GM04503 (cell line): ENCODE results near the gene USP30.

Experiments
- DNase-seq: peaks from one replicate; pipeline ENCODE4 v3.0.0-alpha.2; 2012; ENCODE audit warnings: low read depth

The USP30 gene

DNA sequence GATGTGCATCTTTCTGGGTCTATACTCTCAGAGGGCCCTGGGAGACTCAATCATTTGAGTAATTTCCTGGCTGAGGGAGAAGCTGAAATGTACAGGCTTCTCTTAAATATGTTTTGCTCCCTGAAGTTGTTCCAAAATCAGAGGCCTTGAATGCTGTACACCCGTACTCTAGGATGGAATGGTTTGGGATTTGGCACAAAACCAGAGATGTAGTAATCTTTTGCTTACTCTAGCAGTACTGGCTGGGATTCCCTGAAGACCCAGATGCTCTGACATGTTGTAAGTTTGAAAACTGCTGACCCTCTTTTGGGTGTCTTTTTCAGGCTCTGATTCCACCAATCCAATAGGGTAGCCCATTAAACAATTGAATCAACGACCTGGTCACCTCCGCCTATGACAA lies 74.4 kb downstream of the USP30 start:
- no peak for DNase-seq

DNA sequence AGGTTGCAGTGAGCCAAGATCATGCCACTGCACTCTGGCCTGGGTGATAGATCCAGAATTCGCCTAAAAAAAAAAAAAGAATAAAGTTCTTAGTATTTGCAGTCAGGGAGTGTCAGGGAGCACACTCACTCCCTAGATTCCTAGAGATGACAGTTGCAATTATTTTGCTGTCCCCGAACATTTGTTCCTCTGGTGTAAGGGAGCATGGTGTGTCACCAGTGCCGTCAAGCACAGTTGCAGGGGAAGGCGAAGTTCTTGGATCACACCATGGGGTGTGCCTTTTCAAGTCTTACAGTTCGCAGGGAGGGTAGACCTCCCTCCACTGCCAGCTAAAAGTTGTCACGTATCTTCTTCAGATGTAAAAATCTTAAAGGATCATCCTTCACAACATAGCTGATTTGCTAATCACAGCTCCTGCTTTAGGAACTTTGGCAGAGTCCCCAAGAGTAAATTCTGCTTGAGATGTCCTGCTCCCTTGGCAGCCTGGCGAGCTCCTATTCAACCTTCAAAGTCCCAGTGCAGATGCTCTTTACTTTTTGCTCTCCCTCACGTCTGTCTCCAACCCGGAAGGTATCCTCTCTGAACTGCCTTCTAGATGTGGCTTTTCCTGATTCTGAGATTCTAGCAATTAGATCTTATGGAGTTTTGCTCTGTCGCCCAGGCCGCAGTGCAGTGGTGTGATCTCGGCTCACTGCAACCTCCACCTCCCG lies 75.3 kb downstream of the USP30 start:
- DNase-seq, result no peak

DNA sequence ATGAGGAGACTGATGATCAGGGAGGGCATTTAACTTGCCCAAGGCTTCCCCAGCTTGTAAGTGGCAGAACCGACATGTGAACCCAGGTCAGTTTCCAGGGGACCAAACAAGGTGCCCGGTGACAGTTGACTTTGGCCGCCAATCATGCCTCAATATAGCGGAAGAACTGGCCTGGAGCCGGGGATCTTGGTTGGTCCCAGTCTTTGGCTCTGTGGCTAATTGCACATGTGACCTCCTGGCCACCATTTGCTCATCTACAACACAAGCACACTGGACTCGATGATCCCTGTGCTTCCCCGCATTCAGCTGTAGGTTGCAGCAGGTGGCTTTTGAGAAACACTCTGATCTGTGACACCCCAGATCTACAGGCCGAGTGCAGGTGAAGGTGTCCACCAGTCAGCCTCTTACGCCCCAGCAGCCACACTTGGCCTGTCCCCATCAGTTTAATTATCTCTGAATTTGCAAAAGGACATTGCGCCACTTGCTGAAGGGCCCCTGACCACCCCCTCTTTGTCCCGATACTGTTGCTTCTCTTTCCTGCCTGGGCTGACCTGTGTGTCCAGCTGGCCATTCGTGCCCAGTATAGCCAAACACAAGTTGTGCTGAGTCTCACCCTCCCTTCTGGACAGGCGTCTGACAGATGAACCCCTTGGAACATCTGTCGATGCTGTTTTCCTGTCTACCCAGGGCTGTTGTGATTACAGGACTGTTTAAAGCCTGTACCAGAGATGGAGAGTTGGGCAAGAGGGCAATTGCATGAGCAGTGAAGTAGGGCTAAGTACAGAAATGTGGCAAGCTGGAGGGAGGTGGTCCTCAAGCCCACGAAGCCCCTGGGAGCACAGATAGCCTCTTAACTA lies 78.1 kb downstream of the USP30 start:
- DNase-seq, result no peak

DNA sequence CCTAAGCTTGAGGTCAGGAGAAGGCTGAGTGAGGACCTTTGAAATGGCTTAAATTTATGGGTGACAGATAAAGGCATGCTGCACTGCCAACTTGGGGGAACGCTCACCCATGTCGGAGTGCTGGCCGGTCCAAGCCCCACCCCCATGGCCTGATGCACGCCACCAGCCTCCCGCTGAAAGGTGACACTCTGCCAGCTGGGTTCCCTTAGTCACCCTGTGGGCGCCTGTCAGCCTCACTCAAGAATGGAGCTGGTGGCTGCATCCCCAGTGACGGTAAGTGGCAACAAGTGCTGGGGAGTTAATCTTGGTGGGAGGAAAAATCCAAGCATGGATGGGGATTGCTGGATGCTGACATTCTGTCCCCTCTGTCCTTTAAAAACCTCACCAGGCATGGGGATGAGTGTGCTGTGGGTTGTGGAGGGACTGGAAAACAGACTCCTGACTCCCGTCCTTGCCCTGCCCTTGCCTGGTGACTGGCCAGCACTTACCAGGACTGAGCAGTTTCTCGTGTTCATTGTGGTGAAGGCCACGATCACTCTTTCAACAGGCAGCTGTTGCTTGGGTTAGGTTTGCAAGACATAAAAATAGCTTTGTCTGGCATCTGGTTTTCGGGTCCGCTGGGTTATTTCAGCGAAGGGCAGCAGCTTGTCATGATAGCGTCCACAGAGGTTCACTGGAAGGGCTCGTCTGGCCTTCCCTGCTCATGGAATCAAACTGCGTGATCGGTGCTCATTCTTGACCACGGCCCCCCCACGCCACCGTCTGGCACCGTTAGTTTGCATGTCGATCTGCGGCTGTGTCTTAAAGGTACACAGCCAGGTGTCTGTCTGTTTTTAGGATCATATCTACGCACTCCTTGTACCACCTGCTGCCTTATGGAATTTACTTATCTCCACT lies 79.0 kb downstream of the USP30 start:
- no peak for DNase-seq

DNA sequence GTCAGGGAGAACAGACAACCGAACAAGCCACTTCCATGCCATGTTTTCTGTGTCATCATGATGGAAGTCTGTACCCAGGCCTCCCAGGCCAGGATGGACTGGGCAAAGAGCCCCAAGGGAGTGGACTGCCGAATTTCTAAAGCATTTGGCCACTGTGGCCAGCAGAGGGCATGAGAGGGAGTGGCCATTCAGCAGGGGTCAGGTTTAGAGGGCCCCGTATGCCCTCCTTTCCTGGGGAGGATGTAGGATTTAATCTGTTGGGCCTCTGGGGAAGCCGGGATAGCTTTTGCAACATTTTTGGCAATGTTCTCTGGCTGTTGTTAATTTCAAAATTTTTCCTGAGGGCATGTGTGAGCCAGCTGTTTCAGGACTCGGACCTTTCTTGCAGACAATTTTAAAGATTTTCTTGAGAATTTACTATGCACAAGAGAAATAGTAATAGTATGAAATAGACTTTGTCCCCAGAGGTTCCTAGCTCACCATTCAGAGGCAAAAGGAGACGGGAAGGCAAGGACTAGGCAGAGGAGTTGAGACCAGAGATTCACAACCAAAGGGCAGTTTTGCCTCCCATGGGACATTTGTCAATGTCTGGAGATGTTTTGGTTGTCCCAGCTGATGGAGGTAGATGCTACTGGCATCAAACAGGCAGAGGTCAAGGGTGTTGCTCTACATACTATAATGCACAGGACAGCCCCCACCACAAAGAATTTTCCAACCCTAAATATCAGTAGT lies 82.0 kb downstream of the USP30 start:
- no peak for DNase-seq

DNA sequence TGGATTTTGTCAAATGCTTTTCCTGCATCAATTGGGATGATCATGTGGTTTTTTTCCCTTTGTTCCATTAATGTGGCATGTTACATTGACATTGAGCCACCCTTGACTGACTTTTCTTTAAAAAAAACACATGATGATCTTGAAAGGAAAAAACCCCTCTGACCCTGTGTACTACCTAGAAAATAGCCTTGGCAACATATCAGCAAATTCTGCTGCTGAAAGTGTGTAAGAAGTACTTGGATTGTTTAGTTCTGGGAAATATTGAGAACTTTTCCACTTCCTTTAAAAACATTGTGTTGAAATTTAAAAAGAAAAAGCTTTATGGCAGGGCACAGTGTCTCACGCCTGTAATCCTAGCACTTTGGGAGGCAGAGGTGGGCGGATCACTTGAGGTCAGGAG lies 84.7 kb downstream of the USP30 start:
- no peak for DNase-seq
